NCI-H2029 (cell line): ENCODE results near the gene CMTM3.
"Not testable (repeated sequence)": the region's sequence is repeated elsewhere in the genome, so short reads cannot be mapped to it uniquely, and the experiment has no call there.

Source experiments
- DNase-seq: peaks from one replicate; lab custom pipeline; 2025; lab: John Stamatoyannopoulos, UW

The CMTM3 gene

GRCh38 chr16:66604376-66605176, at the start of gene CMTM3:
TSS of gene CMTM3 (plus strand) at chr16:66604704. CDS start at chr16:66604806, 102 bp downstream.
- DNase-seq = no peak

GRCh38 chr16:66560107-66560506, 44.4 kb upstream of the CMTM3 start:
- DNase-seq = no peak

- no peak for DNase-seq
These were observed 43.0 kb upstream of the CMTM3 start for GRCh38 chr16:66561381-66562080.

- no peak for DNase-seq
These were observed 42.1 kb upstream of the CMTM3 start for GRCh38 chr16:66562409-66562808.

GRCh38 chr16:66562986-66563385, 41.5 kb upstream of the CMTM3 start:
- no peak for DNase-seq

- DNase-seq = no peak
These were observed 40.8 kb upstream of the CMTM3 start for GRCh38 chr16:66563574-66564334.

GRCh38 chr16:66566051-66566901, 38.2 kb upstream of the CMTM3 start, which contains the start of gene CMTM1:
TSS of gene CMTM1 (plus strand) at chr16:66566439. CDS start at chr16:66566514, 75 bp downstream.
- no peak for DNase-seq

GRCh38 chr16:66567270-66567669, 37.2 kb upstream of the CMTM3 start:
- DNase-seq = not testable (repeated sequence)

GRCh38 chr16:66568355-66568754, 36.1 kb upstream of the CMTM3 start:
- no peak for DNase-seq

GRCh38 chr16:66569131-66569530, 35.4 kb upstream of the CMTM3 start:
- DNase-seq = no peak

- DNase-seq = no peak
These were observed 34.6 kb upstream of the CMTM3 start for GRCh38 chr16:66569827-66570405.

- no peak for DNase-seq
These were observed 32.1 kb upstream of the CMTM3 start for GRCh38 chr16:66572356-66572755.

- DNase-seq = no peak
These were observed 30.4 kb upstream of the CMTM3 start for GRCh38 chr16:66574081-66574480.

- no peak for DNase-seq
These were observed 30.0 kb upstream of the CMTM3 start for GRCh38 chr16:66574531-66574930.

- DNase-seq = no peak
These were observed 29.4 kb upstream of the CMTM3 start for GRCh38 chr16:66575060-66575459.

GRCh38 chr16:66576296-66576695, 28.2 kb upstream of the CMTM3 start:
- no peak for DNase-seq

- no peak for DNase-seq
These were observed 25.6 kb upstream of the CMTM3 start, which contains the start of gene CMTM2 for GRCh38 chr16:66578651-66579531. TSS of gene CMTM2 (plus strand) at chr16:66579463. CDS start at chr16:66579608, 145 bp downstream.

- DNase-seq = no peak
These were observed 23.8 kb upstream of the CMTM3 start for GRCh38 chr16:66580605-66581209.

GRCh38 chr16:66581246-66581952, 23.1 kb upstream of the CMTM3 start:
- DNase-seq = no peak
